Measurements from ENCODE around the gene BAZ2A. TPM values are rescaled to one million over a fixed set of nuclear protein-coding genes. Genes with fewer than 3 reads are reported as not detected.

The BAZ2A gene
- total and polyA plus RNA-seq, 10 donors, result 8.8 to 238 (median 158) TPM

GRCh38 chr12:56601503-56601902 lies 28.6 kb downstream of the BAZ2A start:
- H3K27me3 ChIP-seq (replicated peaks in 1 of 7), result no peaks in the 10 kb centered on the region
- DNase-seq, result no peak
- intact Hi-C loops (cut with DNase I; ENCODE audit: low total_unique reads), result no loop called here
- peaks cover 24 to 100% (median 98%) of the 10 kb centered on the region in 6 donors for H3K36me3 ChIP-seq
- WGBS, 5 donors, result 81 to 88% (median 86%) methylated on average over 1 to 3 of the region's 3 CpGs
- H3K4me1 ChIP-seq, result no peaks in the 10 kb centered on the region
- H3K9me3 ChIP-seq, result no peaks in the 10 kb centered on the region
- peak overlapping the region in 1 of 8 donors; percentile 36 for H3K27ac ChIP-seq
- TF ChIP-seq, protein P1, sequence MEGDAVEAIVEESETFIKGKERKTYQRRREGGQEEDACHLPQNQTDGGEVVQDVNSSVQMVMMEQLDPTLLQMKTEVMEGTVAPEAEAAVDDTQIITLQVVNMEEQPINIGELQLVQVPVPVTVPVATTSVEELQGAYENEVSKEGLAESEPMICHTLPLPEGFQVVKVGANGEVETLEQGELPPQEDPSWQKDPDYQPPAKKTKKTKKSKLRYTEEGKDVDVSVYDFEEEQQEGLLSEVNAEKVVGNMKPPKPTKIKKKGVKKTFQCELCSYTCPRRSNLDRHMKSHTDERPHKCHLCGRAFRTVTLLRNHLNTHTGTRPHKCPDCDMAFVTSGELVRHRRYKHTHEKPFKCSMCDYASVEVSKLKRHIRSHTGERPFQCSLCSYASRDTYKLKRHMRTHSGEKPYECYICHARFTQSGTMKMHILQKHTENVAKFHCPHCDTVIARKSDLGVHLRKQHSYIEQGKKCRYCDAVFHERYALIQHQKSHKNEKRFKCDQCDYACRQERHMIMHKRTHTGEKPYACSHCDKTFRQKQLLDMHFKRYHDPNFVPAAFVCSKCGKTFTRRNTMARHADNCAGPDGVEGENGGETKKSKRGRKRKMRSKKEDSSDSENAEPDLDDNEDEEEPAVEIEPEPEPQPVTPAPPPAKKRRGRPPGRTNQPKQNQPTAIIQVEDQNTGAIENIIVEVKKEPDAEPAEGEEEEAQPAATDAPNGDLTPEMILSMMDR (IDR thresholded peaks at IDR 0.05 in 8 of 11, conservative IDR thresholded peaks at IDR 0.05 in 3 of 11), result peak in 4 of 11 experiments; percentile 10 to 46 (median 24)
- TF ChIP-seq POLR2A (IDR thresholded peaks at IDR 0.05), result no peak
- H3K4me3 ChIP-seq, result no peak overlapping the region

- Histone ChIP-seq H3K36me3 (peaks cover 24 to 100% (median 91%) of the 10 kb centered on the region in 6 donors), H3K4me1 (no peaks in the 10 kb centered on the region), H3K9me3 (no peaks in the 10 kb centered on the region), H3K27ac (peak overlapping the region in 1 of 8 donors; percentile 36), H3K27me3 (replicated peaks in 1 of 7) (no peaks in the 10 kb centered on the region), H3K4me3 (no peak overlapping the region)
- DNase-seq, result no peak
- TF ChIP-seq, protein P1 (IDR thresholded peaks at IDR 0.05 in 8 of 11, conservative IDR thresholded peaks at IDR 0.05 in 3 of 11), result no peak
- TF ChIP-seq POLR2AphosphoS5 (IDR thresholded peaks at IDR 0.05), result peak in 2 of 3 donors; percentile 3 to 41
- WGBS, 5 donors, result 65 to 92% (median 88%) methylated on average over 3 to 6 of the region's 6 CpGs
- intact Hi-C loops (cut with DNase I; ENCODE audit: low total_unique reads), result no loop called here
Observed at GRCh38 chr12:56600753-56601152, 29.4 kb downstream of the BAZ2A start.

GRCh38 chr12:56599797-56600196 lies 30.3 kb downstream of the BAZ2A start:
- H3K36me3 ChIP-seq, result peaks cover 19 to 100% (median 82%) of the 10 kb centered on the region in 6 donors

DNA sequence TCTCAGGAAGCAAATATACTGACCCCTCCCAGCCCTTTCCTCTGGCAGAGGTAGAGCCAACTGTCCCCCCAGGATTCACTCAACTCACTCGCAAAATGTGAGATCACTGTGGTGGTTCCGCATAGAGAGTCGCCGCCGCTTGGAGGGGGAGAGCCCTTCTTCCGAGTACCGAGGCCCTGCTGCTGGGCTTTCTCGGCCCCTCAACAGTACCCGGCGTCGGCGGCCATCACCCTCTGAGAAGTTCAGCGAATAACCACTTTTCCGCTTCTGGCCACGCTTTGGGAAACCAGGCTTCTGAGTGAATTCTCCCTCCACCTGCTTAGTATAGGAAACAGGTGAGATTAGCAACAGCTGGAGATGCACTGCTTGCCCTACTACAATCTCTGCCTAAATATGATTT lies 31.1 kb downstream of the BAZ2A start:
- H3K27me3 ChIP-seq (replicated peaks in 1 of 7), result no peaks in the 10 kb centered on the region
- H3K27ac ChIP-seq, result no peak overlapping the region
- TF ChIP-seq, protein P1 (IDR thresholded peaks at IDR 0.05 in 8 of 11, conservative IDR thresholded peaks at IDR 0.05 in 3 of 11), result no peak
- TF ChIP-seq POLR2AphosphoS5 (IDR thresholded peaks at IDR 0.05), result peak in 1 of 3 donors; percentile 47
- H3K4me3 ChIP-seq, result no peak overlapping the region
- peaks cover 19 to 98% (median 74%) of the 10 kb centered on the region in 6 donors for H3K36me3 ChIP-seq
- peaks cover 0 to 7% (median 4%) of the 10 kb centered on the region in 6 donors for H3K4me1 ChIP-seq
- DNase-seq, result no peak
- H3K9me3 ChIP-seq, result no peaks in the 10 kb centered on the region
- WGBS, 5 donors, result 92 to 97% (median 96%) methylated on average over 15 of the region's 15 CpGs
- intact Hi-C loops (cut with DNase I; ENCODE audit: low total_unique reads), result no loop called here

More at GRCh38 chr12:56599797-56600196, 30.3 kb downstream of the BAZ2A start:
- Histone ChIP-seq H3K27me3 (replicated peaks in 1 of 7) (no peaks in the 10 kb centered on the region), H3K27ac (no peak overlapping the region), H3K9me3 (no peaks in the 10 kb centered on the region), H3K4me1 (peaks cover 0 to 6% (median 0%) of the 10 kb centered on the region in 6 donors), H3K4me3 (no peak overlapping the region)
- no peak for TF ChIP-seq POLR2A (IDR thresholded peaks at IDR 0.05)
- peak in 2 of 3 donors; percentile 25 to 69 for TF ChIP-seq POLR2AphosphoS5 (IDR thresholded peaks at IDR 0.05)
- TF ChIP-seq, protein P1 (IDR thresholded peaks at IDR 0.05 in 8 of 11, conservative IDR thresholded peaks at IDR 0.05 in 3 of 11), result no peak
- 91 to 97% (median 96%) methylated on average over 9 to 10 of the region's 10 CpGs for WGBS, 5 donors
- no peak for DNase-seq
- intact Hi-C loops (cut with DNase I; ENCODE audit: low total_unique reads), result no loop called here

All from spleen (tissue), 11 donors.